Bone marrow (tissue), 2 donors: ENCODE data around the gene NHLRC3.
A peak's percentile ranks its signal among the peaks of the same experiment; 100 is the strongest.
"Not testable (repeated sequence)": the region's sequence is repeated elsewhere in the genome, so short reads cannot be mapped to it uniquely, and the experiment has no call there.

Experiments used
- DNase-seq, 2 donors: peaks; one replicate each; lab custom pipeline; 2025; lab: John Stamatoyannopoulos, UW

NHLRC3 gene

DNA sequence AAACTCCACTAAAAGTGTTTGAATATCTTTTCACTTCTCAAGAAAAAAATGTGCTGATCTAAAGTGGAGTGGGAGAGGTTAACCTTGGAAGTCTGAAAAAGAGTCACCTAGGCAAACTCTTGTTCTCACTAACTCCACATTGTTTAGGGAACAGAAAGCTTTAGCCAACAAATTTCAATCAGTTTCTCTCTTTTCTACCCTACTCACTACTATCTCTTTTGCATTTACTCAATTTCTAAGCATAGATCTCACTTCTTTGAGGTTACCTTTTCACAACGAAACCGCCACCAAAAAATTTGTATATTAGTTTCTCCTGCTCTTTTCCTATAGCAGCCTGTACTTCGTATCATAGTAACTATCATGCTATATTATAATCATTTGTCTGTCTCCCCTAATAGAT is 6.3 kb downstream of the NHLRC3 start:
- no peak for DNase-seq

DNA sequence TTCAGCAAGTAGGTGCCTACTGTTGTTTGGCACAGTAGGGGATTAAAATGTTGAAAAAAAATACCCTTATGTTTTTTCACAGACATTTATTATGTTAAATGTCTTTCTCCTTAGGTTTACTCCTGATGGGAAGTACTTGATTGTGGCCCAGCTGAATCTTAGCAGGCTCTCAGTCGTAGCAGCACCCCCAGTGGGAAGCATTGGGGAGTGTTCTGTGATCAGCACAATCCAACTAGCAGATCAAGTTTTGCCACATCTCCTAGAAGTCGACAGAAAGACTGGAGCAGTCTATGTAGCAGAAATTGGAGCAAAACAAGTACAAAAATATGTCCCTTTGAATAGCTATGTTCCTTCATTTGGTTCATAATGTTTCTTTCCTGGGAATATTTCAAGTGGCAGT is 9.3 kb downstream of the NHLRC3 start:
- DNase-seq, result no peak

DNA sequence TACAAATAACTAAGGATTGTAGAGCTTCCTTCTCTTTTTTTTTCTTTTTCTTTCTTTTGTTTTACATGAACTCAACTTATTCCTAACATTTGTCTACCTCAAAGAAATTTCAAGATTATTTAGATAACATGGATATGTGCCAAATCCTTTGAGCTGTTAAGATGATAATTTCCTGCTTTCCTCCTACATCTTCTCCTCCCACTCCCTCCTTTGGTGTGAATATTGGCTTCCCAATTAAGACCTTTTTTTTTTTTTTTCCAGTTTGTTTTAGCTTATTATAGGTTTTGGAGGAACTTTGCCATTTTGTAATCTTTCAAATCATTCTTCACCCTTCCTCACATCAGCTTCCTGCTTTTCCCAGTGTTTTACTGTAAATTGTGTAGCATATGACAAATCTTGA is 10.6 kb downstream of the NHLRC3 start:
- no peak for DNase-seq

DNA sequence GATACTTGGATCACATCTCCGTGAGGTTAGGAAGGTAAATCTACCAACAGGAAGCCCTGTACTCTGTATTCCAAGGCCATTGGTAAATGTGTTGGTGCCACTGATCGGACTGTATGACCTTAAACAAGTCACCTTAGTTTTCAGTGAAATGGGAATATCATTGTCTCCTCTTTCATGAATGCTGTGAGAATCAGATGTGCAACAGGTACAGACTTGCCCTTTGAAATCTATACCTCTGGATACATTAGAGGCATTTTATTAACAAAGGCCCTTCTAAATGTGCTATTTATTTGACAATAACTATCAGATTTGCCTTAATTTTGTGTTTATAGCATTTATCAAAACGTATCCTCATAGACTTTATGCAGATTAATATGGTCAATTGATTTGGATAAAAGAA is 11.0 kb downstream of the NHLRC3 start:
- DNase-seq, result no peak

DNA sequence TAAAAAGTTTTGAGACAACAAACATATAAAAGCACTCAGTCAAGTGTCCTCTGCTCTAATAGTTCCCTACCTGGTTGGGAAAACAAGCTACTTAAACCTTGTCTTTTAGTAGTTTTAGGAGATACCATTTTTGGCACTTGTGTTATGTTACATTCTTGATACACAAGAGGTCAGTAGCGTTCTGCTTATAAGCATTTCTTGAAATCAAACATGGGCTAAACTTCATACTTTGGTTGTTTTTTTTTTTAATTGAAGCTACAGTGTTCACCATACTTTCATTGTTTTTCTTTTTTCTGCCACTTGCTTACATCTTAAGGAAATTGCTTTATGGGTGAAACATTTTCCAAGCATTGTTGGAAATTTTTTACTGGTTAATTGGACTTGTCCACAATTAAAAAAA is 12.9 kb downstream of the NHLRC3 start:
- DNase-seq, result peak in 1 of 2 donors; percentile 18

DNA sequence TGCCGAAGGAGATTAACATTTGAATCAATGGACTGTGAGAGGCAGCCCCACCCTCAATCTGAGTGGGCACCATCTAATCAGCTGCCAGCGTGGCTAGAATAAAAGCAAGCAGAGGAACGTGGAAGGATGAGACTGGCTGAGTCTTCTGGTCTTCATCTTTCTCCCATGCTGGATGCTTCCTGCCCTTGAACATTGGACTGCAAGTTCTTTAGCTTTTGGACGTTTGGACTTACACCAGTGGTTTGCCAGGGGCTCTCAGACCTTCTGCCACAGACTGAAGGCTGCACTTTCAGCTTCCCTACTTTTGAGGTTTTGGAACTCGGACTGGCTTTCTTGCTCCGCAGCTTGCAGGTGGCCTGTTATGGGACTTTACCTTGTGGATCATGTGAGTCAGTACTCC is 14.7 kb downstream of the NHLRC3 start:
- DNase-seq, result no peak

DNA sequence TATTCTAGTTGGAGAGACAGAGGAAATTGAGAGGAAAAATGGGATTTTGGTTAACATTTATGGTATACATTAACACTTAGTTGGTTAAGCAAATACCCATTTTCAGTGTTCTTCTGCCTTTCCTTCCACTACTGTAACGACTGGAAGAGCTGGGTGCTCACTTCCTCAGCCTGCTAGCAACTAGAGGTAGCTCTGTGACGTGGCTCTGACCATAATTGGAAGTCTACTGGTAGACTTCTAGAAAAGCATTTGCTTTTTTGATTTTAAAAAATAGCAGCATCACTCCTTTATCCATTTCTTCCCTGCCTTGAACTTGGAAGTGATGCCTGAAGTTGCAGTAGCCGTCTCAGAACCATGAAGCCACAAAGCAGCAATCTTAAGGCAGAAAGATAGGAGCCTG is 15.9 kb downstream of the NHLRC3 start:
- no peak for DNase-seq

DNA sequence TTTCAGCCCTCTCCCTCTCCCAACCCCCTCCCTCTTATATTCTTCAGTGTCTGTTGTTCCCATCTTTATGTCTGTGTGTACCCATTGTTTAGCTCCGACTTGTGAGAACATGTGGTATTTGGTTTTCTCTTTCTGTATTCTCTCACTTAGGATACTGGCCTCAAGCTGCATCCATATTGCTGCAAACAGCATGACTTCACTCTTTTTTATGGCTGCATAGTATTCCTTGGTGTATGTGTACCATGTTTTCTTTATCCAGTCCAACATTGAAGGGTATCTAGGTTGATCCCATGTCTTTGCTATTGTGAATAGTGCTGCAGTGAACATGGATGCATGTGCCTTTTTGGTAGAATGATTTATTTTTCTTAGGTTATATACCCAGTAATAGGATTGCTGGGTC is 17.8 kb downstream of the NHLRC3 start:
- no peak for DNase-seq

DNA sequence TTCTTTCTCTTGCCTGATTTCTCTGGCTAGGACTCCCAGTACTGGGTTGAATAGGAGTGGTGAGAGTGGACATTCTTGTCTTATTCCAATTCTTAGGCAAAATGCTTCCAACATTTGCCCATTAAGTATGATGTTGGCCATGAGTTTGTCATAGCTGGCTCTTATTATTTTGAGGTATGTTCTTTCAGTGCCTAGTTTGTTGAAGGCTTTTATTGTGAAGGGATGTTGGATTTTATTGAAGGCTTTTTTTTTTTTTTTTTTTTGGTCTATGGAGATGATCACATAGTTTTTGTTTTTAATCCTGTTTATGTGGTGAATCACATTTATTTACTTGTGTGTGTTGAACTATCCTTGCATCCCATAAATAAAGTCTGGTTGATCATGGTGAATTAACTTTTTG is 19.8 kb downstream of the NHLRC3 start:
- DNase-seq, result no peak

DNA sequence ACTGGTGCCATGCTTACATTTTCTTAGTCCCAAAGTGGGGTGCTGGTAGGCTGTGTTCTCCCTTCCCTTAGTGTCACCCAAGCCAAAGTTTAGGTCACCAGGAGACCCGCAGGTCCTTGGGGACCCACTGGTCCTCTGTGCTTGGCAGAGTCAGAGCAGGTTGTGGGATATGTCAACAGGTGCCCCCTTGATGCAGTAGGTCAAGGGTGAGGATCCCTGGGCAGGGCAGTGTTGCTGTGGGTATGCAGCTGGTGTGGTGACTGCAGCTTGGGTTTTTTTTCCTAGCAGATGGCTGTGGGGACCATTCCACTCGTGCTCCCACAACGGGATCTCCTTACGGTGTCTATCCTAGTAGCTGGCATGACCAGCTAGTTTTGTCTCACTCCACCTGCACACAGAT is 23.7 kb downstream of the NHLRC3 start:
- no peak for DNase-seq

DNA sequence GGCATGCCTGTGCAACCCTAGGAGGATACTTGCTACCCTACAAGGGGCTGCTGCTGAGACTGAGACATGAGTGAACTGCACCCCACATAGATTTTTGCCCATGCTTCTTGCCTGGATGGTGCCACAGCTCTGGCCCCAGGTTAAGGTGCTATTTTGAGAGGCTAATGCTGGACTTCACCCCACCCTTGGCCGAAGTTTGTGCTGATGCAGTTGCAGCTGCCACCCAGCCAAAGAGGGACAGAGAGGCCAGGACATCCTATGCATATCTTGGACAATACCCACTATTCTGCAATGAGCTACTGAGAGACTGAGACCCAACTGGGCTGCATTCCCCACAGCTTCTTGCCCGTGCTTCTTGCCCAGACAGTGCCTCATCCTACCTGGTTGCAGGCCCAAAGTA is 34.6 kb downstream of the NHLRC3 start:
- no peak for DNase-seq

DNA sequence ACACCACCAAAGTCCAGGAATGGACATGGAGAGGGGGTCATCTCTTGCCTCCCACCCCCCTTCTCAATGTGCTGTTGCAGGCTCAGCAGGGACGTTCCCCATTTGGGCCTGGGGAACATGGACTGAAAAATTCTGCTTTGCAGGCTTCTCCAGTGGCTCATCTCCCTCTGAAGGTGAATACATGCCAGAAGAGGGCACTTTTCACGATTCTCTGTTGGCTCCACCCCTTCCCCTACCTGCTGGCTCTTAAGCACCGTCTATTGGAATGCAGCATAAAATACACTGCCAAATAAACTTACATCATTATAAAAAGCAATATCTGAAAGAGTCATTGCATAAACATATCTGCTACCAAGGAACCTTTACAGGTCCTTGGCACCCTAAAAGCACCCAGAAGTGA is 35.7 kb downstream of the NHLRC3 start:
- DNase-seq, result no peak

DNA sequence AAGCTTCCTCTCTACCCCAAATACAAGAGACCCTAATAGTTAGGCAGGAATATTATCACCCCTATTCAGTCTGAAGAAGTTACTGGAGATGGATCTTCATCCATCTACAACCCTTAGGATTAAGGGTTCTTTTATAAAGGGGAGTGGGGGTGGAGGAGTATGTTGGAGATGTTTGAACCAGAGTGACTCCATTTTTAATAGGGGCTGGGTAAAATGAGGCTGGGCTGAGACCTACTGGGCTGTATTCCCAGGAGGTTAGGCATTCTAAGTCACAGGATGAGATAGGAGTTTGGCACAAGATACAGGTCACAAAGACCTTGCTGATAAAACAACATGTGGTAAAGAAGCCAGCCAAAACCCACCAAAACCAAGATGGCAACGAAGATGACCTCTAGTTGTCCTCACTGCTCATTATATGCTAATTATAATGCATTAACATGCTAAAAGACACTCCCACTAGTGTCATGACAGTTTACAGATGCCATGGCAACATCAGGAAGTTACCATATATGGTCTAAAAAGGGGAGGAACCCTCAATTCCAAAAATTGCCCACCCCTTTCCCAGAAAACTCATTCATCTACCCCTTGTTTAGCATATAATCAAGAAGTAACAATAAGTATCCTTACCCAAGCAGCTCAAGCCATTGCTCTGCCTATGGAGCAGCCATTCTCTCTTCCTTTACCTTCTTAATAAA is 48.1 kb downstream of the NHLRC3 start:
- not testable (repeated sequence) for DNase-seq

DNA sequence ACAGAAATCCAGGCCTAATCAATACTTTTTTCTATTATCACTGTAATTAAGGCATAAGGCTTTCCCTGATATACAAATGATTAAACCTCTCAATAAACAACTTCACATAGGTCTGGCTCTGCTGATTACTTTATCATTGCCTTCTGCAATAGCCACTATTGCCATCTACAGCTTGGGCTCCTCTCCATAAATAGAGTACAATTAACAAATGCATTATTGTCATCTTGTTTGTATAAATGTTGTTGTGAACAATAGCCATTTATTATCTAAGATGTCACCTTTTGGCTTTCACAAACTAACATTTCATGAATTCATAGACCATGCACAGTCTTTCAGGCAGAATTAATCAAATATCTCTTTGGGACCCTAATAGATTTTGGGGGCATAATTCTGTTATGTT is 53.3 kb downstream of the NHLRC3 start:
- no peak for DNase-seq

DNA sequence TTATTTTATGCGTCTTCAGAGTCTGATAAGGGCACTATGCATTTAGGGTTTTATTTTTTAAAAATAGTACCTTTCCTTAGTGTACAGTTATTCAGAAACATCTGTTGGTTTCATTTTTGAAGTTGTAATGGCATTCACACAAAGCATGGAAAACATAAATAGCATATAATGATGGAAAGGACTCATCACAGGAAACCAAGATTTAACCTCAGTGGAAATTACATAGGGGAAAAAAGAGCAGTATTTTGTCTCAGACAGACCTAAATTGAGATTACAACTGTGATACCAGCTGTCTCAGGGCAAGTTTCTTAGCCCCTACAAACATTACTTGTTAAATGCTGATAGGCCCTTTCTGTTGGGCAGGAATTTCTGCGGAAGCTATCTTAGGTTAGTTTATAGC is 57.2 kb downstream of the NHLRC3 start:
- no peak for DNase-seq

DNA sequence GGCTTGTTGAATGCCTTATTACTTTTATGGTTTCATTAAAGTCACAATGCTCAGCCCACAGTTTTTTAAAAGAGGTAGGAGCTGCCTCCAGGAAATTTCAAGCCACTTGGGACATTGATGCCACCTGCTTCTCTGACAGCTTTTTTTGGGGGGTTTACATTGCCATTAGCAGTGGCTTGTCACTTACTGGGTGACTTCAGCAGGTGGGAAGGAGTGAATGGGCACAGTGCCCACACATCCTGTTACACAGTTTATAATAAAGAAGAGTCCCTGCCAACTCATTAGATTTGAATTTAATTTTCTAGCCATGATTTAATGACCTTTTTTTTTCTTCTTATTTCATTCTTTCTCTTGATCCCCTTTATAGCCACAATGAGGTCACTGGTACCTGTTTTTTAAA is 61.0 kb downstream of the NHLRC3 start:
- DNase-seq, result no peak
